ENCODE measurements around the gene H1-8.

- TF ChIP-seq, protein P1, sequence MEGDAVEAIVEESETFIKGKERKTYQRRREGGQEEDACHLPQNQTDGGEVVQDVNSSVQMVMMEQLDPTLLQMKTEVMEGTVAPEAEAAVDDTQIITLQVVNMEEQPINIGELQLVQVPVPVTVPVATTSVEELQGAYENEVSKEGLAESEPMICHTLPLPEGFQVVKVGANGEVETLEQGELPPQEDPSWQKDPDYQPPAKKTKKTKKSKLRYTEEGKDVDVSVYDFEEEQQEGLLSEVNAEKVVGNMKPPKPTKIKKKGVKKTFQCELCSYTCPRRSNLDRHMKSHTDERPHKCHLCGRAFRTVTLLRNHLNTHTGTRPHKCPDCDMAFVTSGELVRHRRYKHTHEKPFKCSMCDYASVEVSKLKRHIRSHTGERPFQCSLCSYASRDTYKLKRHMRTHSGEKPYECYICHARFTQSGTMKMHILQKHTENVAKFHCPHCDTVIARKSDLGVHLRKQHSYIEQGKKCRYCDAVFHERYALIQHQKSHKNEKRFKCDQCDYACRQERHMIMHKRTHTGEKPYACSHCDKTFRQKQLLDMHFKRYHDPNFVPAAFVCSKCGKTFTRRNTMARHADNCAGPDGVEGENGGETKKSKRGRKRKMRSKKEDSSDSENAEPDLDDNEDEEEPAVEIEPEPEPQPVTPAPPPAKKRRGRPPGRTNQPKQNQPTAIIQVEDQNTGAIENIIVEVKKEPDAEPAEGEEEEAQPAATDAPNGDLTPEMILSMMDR (IDR thresholded peaks at IDR 0.05; ENCODE audit: insufficient read depth, low read length, poor library complexity, severe bottlenecking), result no peak
- TF ChIP-seq EZH2phosphoT487 (conservative IDR thresholded peaks at IDR 0.05; ENCODE audit: low read length), result no peak
Measured at GRCh38 chr3:129501630-129502029, 41.3 kb upstream of the H1-8 start.

Measured in SU-DHL-6 (cell line).